Natural killer cell treated with Interleukin-12 subunit alpha and Interleukin-12 subunit beta and Interleukin-15 and Interleukin-18, amount 100 ng/mL, for 72 hours (primary cell): ENCODE results near the gene PHF24. TPM values are rescaled to one million over a fixed set of nuclear protein-coding genes. Genes with fewer than 3 reads are reported as not detected.
"Not testable (repeated sequence)": the region's sequence is repeated elsewhere in the genome, so short reads cannot be mapped to it uniquely, and the experiment has no call there.

Experiments
- ATAC-seq, 2 donors: fragments of 150-1000 bp; cut with Tn5 transposase in 1 of 2; sonication (Bioruptor Pico), chemical (Tn5 transposase) in 1 of 2; 2 replicates each; pipeline ENCODE4 v1.10.0; 2021
- DNase-seq: peaks from one replicate; pipeline ENCODE4 v3.0.0; 2022; ENCODE audit warnings: low spot score
- H3K27ac Mint-ChIP-seq, 2 donors: 1 replicate in 1 of 2; 2 replicates in 1 of 2; pipeline ENCODE4 v1.8.0; 2022; ENCODE audit warnings: mixed read lengths in 2 of 2, mild to moderate bottlenecking in 1 of 2, moderate library complexity in 1 of 2
- H3K27me3 Mint-ChIP-seq, 2 donors: 1 replicate in 1 of 2; 2 replicates in 1 of 2; pipeline ENCODE4 v1.8.0; 2022; ENCODE audit warnings: mixed read lengths in 2 of 2
- H3K36me3 Mint-ChIP-seq: one replicate; pipeline ENCODE4 v1.8.0; 2022; ENCODE audit warnings: mixed read lengths
- H3K4me1 Mint-ChIP-seq, 2 donors: 1 replicate in 1 of 2; 2 replicates in 1 of 2; pipeline ENCODE4 v1.8.0; 2022; ENCODE audit warnings: low read depth in 2 of 2, mixed read lengths in 2 of 2, mild to moderate bottlenecking in 1 of 2
- H3K4me3 Mint-ChIP-seq: one replicate; pipeline ENCODE4 v1.8.0; 2022; ENCODE audit warnings: mixed read lengths
- H3K9me3 Mint-ChIP-seq: 2 replicates; pipeline ENCODE4 v1.8.0; 2022; ENCODE audit warnings: mixed read lengths
- total RNA-seq, 2 donors: library from RNA; stranded (reverse); gene quantifications; one replicate each; pipeline ENCODE4 v1.2.3, GENCODE V29; 2022

The PHF24 gene
- not detected for total RNA-seq

DNA sequence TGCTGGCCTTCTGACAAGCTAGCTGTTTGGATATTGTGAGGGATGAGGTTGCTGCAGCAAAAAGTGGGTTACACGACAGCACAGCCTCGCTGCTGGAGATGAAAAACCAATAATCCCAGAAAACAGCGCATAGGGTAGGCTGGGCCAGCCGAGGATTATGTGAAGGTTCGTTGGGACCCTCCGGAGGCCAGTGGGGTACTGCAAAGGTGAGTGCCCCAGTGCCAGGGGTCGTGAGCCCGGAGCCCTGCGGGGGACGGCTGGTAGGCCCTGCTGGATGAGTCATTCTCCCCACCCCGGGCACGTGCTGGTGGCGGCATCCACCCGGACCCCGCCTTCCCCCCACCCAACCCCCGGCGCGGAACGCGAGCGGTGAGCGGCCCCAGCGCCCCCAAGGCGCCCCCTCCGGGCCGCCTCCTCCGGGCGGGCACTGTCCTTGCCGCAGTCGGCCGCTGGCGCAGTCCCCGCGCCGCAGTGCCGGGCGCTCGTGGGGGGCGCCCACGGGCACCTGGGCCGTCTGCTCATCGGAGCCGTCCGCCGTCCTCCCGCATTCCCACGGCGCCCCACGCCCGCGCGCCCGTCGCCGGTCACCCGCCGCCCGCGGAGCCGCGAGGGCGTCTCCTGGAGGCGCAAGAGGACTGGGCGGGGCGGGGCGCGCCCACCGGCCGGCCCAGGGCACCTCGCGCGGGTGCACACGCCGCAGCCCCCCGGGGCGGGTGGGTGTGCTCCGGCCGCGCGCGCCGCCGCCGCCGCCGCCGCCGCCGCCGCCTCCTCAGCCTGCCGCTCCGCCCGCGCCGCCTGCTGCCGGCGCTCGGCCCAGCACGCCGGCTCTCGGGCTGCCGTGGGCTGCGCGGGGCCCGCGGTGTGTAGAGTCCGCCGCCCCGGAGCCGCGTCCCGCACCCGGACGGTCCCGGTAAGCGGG lies at the start of gene PHF24:
Gene PHF24, plus strand, starts transcription at position 794 of the 919 bp plus-strand sequence. CDS start 13,014 bp downstream, outside the sequence.
- H3K9me3 Mint-ChIP-seq, result no peaks in the 10 kb centered on the region
- ATAC-seq (peak; percentile 73 to 74), DNase-seq (no peak)
- no peak within 1 kb of the TSS for H3K27ac Mint-ChIP-seq
- H3K27me3 Mint-ChIP-seq, result peaks cover 37 to 46% of the 10 kb centered on the region in 2 donors
- H3K36me3 Mint-ChIP-seq, result no peaks in the 10 kb centered on the region
- H3K4me1 Mint-ChIP-seq, result peaks cover 0 to 3% of the 10 kb centered on the region in 2 donors
- H3K4me3 Mint-ChIP-seq, result no peak within 1 kb of the TSS

DNA sequence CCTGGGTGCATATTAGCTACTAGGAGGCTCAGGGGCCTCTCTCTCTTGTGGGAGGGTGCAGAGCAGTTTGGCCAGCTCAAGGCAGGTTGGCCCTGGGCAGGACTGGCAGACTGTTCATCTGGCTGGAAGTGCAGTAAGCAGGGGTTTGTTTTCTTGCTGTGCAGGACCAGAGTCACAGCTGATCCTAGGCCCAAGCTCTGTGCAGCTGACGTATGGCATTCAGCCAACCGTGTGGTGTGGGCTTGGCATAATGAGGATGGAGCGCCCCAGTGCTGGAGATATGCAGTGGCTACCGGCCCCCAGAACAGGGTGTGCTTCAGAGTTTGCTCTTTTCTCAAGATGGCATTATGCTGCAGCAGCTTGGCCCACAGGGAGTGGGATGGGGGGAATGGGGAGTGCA lies 31.0 kb upstream of the PHF24 start:
- no peak for ATAC-seq
- DNase-seq, result no peak

DNA sequence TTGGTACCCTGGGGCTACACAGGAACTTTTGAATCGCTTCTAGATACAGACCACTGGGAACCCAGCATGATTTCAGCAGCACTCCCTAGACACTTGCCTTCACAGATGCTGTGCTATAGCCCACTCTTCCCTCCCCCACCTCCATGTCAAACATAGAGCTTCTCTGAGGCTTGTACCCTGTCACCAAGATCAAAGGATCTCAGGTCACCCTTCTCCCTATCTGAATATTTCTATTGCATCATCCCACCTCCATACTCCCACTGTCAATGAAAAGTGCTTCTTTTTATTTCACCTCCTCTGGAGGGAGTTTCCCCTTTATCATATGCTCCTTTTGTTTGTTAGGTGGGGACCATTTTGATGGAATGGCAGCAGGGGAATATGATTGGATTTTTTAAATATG lies 29.2 kb upstream of the PHF24 start:
- no peak overlapping the region for H3K4me3 Mint-ChIP-seq
- no peak overlapping the region for H3K27ac Mint-ChIP-seq
- H3K9me3 Mint-ChIP-seq, result peaks cover 12% of the 10 kb centered on the region
- ATAC-seq (no peak), DNase-seq (no peak)
- H3K4me1 Mint-ChIP-seq, result no peaks in the 10 kb centered on the region
- H3K36me3 Mint-ChIP-seq, result peaks cover 18% of the 10 kb centered on the region
- H3K27me3 Mint-ChIP-seq, result peaks cover 42 to 56% of the 10 kb centered on the region in 2 donors

More for the DNA sequence above, 31.0 kb upstream of the PHF24 start:
- no peaks in the 10 kb centered on the region for H3K4me1 Mint-ChIP-seq
- peaks cover 12% of the 10 kb centered on the region for H3K9me3 Mint-ChIP-seq
- no peak overlapping the region for H3K4me3 Mint-ChIP-seq
- H3K27ac Mint-ChIP-seq, result no peak overlapping the region
- H3K36me3 Mint-ChIP-seq, result peaks cover 18% of the 10 kb centered on the region
- peaks cover 42 to 57% of the 10 kb centered on the region in 2 donors for H3K27me3 Mint-ChIP-seq

DNA sequence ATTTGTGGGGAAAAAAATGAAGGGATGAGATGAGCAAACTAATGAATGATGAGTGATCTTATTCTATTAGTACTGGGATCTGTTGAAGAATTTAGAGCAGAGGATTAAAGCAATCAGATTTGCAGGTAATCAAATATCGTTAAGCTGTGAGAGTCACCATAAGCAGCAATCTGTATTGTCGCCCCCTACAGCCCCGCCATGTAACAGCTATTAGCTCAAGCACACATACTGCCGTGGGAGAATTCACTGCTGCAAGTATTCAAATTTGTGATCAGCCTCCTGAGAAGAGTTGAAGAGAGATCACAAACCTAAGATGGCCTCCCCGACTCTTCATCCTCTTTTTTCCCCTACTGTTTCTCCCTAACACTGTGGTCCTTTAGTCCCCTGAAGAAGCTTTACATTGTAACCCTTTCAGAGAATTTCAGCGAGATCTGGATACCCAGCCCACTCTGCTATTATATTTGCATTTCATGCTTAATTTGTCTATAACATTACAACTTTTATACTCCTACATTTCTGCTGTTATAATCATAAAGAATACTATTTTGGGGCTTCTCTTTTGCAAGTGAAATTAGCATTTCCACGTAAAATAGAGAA lies 28.5 kb upstream of the PHF24 start:
- Mint-ChIP-seq H3K9me3 (peaks cover 9% of the 10 kb centered on the region), H3K27ac (no peak overlapping the region), H3K27me3 (peaks cover 38 to 55% of the 10 kb centered on the region in 2 donors), H3K4me3 (no peak overlapping the region), H3K36me3 (peaks cover 13% of the 10 kb centered on the region), H3K4me1 (no peaks in the 10 kb centered on the region)
- ATAC-seq, result no peak
- no peak for DNase-seq

DNA sequence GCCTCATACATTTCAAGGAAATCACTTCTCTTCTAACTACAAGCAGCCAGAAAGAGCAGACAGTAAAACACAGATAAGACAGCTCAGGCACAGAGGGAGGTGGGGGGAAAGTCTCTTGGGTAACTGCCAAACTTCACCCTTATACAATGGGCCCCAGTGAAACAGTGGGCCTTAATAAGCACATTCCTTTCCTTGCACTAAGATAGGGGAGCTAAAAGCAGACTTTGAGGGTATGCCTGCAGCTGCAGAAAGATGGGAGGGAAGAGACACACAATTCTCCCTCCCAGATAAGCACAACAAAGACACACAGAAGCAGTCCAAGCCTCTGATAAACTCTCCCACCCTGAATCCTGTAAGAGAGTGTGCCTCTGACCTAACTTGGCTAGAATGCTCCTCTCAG lies 18.1 kb upstream of the PHF24 start:
- H3K9me3 Mint-ChIP-seq, H3K4me1 Mint-ChIP-seq, DNase-seq, H3K4me3 Mint-ChIP-seq, H3K36me3 Mint-ChIP-seq, H3K27me3 Mint-ChIP-seq, ATAC-seq, H3K27ac Mint-ChIP-seq: not testable (repeated sequence)

DNA sequence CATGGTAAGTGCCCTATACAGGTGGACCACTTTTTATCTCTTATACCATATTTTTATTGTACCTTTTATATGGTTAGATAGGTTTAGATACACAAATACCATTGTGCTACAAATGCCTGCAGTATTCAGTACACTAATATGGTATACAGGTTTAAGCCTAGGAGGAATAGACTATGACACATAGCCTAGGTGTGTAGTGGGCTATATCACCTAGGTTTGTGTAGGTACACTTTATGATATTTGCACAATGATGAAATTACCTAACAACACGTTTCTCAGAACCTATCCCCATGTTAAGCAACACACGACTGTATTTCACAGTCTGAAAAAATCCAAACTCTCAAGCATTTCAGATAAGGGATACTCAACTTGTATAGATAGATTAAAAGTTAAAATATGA lies 9.6 kb upstream of the PHF24 start:
- no peaks in the 10 kb centered on the region for H3K4me1 Mint-ChIP-seq
- peaks cover 28 to 29% of the 10 kb centered on the region in 2 donors for H3K27me3 Mint-ChIP-seq
- no peak for DNase-seq
- no peaks in the 10 kb centered on the region for H3K9me3 Mint-ChIP-seq
- H3K4me3 Mint-ChIP-seq, result no peak overlapping the region
- no peak for ATAC-seq
- no peak overlapping the region for H3K27ac Mint-ChIP-seq
- no peaks in the 10 kb centered on the region for H3K36me3 Mint-ChIP-seq

DNA sequence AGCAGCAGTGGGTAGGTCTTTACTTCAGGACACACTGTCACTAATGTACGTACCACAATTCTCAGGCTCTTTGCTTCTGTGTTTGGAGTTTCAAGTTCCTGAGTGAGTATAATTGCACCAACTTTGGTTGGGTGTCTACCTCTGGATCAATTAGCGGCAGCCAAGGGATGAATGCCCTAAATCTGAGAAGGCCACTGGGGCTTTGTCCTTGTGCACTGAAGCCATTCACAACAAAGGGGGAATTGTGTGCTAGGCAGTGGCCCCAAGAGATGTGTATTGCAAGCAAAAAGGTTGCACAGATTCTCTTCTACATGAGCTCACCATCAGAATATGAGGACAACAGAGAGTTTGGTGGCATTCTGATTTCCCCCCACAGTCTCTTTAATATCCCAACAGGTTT lies 3.9 kb upstream of the PHF24 start:
- no peak overlapping the region for H3K27ac Mint-ChIP-seq
- no peaks in the 10 kb centered on the region for H3K4me1 Mint-ChIP-seq
- no peak overlapping the region for H3K4me3 Mint-ChIP-seq
- no peaks in the 10 kb centered on the region for H3K36me3 Mint-ChIP-seq
- DNase-seq (no peak), ATAC-seq (no peak)
- H3K27me3 Mint-ChIP-seq, result peaks cover 34 to 38% of the 10 kb centered on the region in 2 donors
- no peaks in the 10 kb centered on the region for H3K9me3 Mint-ChIP-seq

DNA sequence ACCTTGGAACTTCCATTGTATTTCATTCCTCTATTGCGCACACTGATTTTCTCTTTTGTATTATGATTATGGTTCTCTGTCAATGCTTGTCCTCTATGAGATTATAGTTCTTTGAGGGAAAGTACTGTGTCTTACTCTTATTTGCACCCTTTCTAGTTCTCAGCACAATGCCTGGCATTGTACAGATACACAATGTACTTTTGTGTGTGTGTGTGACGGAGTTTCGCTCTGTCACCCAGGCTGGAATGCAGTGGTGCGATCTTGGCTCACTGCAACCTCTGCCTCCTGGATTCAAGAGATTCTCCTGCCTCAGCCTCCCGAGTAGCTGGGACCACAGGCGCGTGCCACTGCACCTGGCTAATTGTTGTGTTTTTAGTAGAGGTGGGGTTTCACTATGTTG lies 2.0 kb upstream of the PHF24 start:
- not testable (repeated sequence) for H3K36me3 Mint-ChIP-seq, H3K4me3 Mint-ChIP-seq, DNase-seq, H3K4me1 Mint-ChIP-seq, H3K27ac Mint-ChIP-seq, H3K9me3 Mint-ChIP-seq, ATAC-seq
- H3K27me3 Mint-ChIP-seq, result peaks cover 42 to 47% of the 10 kb centered on the region in 2 donors

DNA sequence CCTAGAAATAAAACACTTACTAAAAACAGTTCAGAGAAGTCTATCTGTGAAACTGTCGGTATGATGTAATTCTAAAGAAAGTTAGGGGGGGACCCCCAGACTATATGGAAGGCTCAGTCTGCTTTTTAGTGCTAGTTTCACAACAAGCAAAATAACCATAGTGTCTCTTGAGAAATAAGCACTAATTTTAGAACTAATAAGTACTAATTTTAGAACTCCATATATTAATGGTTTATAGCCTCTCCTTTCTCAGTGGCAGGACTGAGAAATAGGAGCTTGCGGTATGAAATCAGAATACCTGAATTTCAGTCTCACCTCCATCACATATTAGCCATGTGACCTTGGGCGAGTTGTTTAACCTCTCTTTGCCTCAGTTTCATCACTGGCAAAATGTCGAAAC lies 1.4 kb upstream of the PHF24 start:
- ATAC-seq (no peak), DNase-seq (no peak)
- Mint-ChIP-seq H3K27ac (no peak overlapping the region), H3K9me3 (no peaks in the 10 kb centered on the region), H3K4me3 (no peak overlapping the region), H3K4me1 (no peaks in the 10 kb centered on the region), H3K36me3 (no peaks in the 10 kb centered on the region), H3K27me3 (peaks cover 40 to 47% of the 10 kb centered on the region in 2 donors)

DNA sequence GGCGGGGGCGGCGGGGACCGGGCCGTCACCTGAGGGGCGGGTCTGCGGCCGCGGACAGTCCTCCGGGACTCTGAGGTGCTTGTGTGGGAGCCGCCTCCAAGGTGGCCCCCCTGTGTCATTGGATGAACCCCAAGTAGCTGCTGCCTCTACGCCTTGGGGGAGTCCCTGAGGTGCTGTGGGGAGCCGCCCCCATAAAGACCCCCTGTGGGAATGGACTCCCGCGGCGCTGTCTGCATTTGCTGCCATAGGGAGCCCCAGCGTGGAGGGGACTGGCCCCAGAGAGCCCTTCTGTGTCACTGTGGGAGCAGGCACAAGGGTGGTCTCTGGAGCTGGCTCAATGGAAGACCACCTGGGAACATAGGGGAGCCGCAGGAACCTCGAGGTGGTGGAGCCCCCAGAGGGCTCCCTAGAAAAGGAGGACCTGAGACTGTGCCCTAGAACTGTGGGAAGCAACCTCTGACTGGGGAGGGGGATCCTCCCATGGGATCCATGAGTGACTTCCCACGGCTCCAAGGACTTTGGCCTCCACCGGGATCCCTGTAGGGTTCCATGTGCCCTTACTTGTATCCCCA lies 412 bp downstream of the PHF24 start:
- Mint-ChIP-seq H3K4me3 (no peak overlapping the region), H3K27me3 (peaks cover 37 to 45% of the 10 kb centered on the region in 2 donors), H3K27ac (no peak overlapping the region), H3K9me3 (no peaks in the 10 kb centered on the region), H3K36me3 (no peaks in the 10 kb centered on the region), H3K4me1 (peaks cover 0 to 3% of the 10 kb centered on the region in 2 donors)
- no peak for ATAC-seq
- DNase-seq, result no peak

DNA sequence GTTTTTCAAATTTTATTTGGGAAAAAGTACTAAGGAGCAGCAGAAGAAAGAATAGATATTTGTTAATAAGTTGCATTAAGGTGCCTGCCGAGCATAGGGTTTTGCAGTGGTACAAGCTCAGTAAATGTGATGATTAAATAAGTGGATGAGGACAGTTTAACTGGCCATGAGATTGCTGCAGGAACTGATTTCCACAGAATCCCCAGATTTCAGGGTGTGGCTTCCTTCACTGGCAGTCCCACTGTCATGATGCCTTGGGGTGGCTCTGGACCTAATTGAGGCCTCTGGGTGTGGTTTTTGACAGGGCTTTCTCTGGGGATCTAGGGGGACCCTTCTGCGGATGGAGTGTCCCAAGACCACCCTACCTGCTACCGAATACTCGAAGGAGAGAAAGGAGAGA lies 1.4 kb downstream of the PHF24 start:
- H3K27me3 Mint-ChIP-seq, result peaks cover 39 to 53% of the 10 kb centered on the region in 2 donors
- H3K4me1 Mint-ChIP-seq, result peaks cover 0 to 3% of the 10 kb centered on the region in 2 donors
- H3K9me3 Mint-ChIP-seq, result no peaks in the 10 kb centered on the region
- no peak overlapping the region for H3K4me3 Mint-ChIP-seq
- H3K27ac Mint-ChIP-seq, result no peak overlapping the region
- no peak for ATAC-seq
- no peaks in the 10 kb centered on the region for H3K36me3 Mint-ChIP-seq
- no peak for DNase-seq

DNA sequence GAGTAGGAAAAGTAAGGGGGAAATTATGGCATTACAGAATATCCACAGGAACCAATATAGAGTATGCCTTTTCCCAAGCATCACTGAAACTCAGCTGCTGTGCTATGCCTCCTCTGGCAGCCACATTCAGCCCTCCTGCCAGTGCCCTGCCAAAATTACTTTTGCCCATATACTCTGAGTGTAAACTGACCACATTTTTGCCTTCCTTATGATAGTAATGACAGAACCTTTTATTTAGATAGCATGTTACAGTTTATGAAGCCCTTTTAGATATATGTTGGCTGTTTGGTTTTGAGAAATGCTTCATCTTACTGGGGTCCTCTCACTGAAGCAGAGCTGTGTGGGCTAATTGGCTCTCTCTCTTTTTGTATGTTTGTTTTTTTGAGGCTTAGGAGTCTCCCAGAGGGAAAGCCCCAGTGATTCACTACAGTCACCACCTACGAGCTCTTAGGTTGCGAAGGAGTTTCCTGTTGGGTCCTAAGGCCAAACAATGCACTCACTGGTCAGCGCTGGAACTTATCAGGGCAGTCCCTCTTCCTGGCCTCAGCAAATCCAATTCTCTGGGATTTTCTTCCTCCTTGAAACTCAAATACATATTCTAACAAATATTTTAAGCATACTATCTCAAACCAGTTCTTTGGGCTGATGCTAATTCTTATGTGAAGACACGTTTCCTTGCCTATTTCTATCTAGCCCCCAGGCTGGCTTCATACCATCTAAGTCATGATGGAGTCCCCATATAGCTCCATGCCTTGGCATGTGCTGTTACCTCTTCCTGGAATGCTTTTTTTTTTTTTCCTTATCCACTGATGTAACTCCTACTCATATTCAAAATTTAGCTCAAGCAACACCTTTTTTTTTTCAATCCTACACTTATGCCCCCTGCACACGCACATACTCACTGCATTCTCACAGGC lies 3.7 kb downstream of the PHF24 start:
- H3K27me3 Mint-ChIP-seq, result peaks cover 46 to 55% of the 10 kb centered on the region in 2 donors
- DNase-seq, result no peak
- H3K36me3 Mint-ChIP-seq, result no peaks in the 10 kb centered on the region
- peak; percentile 48 to 61 for ATAC-seq
- no peaks in the 10 kb centered on the region for H3K9me3 Mint-ChIP-seq
- peaks cover 0 to 3% of the 10 kb centered on the region in 2 donors for H3K4me1 Mint-ChIP-seq
- no peak overlapping the region for H3K4me3 Mint-ChIP-seq
- no peak overlapping the region for H3K27ac Mint-ChIP-seq

DNA sequence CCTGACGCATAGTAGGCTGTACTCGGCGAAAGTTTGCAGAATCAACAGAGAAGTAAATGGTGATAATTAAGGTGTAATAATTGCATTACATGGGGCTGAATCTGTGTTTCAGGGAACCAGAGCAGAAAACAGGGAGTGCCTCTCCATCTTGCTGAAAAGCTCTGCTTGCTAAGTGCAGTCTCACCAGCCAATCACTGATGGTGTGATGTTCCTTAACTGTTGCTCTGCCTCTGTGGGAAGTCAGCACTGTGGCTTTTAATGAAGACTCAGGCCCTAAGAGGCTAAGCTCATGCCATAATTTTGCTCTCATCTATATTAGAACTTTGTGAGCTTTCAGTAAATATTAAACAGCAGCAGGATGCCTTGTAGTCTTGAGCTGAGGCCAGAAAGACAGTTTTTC lies 4.5 kb downstream of the PHF24 start:
- peaks cover 47 to 62% of the 10 kb centered on the region in 2 donors for H3K27me3 Mint-ChIP-seq
- H3K4me3 Mint-ChIP-seq, result no peak overlapping the region

More for the DNA sequence above, 4.5 kb downstream of the PHF24 start:
- Mint-ChIP-seq H3K27ac (no peak overlapping the region), H3K36me3 (no peaks in the 10 kb centered on the region), H3K4me1 (peaks cover 0 to 3% of the 10 kb centered on the region in 2 donors), H3K9me3 (no peaks in the 10 kb centered on the region)
- ATAC-seq (no peak), DNase-seq (no peak)
